Measurements from ENCODE around the gene MSMB. TPM values are rescaled to one million over a fixed set of nuclear protein-coding genes. Genes with fewer than 3 reads are reported as not detected.

Gene MSMB
- polyA plus RNA-seq, 1 donor (not counting 4 experiments of a cell fraction or from before 2014, with no cell fraction given), result not detected

GRCh38 chr10:46055771-46056170, 9.7 kb upstream of the MSMB start:
- no peaks in the 10 kb centered on the region for H3K27me3 ChIP-seq (ENCODE audit: control insufficient read depth, extremely low read depth, insufficient read depth, low read length)
- DNase-seq (ENCODE audit: low read depth, low spot score) (no peak), FAIRE-seq (no peak)
- no peak overlapping the region for H3K27ac ChIP-seq (ENCODE audit: control insufficient read depth, insufficient read depth, low read length)
- dilution Hi-C loops (cut with MboI; ENCODE audit: extremely low pct_ligation_motif_present, low sequenced_read_pairs), result no loop called here
- H4K20me1 ChIP-seq (ENCODE audit: control insufficient read depth, extremely low read depth, insufficient read depth, low read length), result no peaks in the 10 kb centered on the region
- no peak overlapping the region for H3K4me2 ChIP-seq (ENCODE audit: control insufficient read depth, extremely low read depth, insufficient read depth, low read depth, low read length)
- no peak overlapping the region for H3K9ac ChIP-seq (ENCODE audit: control insufficient read depth, extremely low read depth, insufficient read depth, low read length)
- H3K4me1 ChIP-seq (ENCODE audit: control insufficient read depth, extremely low read depth, insufficient read depth, low read length), result no peaks in the 10 kb centered on the region
- no peaks in the 10 kb centered on the region for H3K9me3 ChIP-seq (ENCODE audit: control insufficient read depth, low read depth, low read length)
- TF ChIP-seq EZH2 (IDR thresholded peaks at IDR 0.05; ENCODE audit: low read length), result no peak
- TF ChIP-seq CTCF (optimal IDR thresholded peaks at IDR 0.05 in 1 of 3, IDR thresholded peaks at IDR 0.05 in 1 of 3, conservative IDR thresholded peaks at IDR 0.05 in 1 of 3; ENCODE audit: extremely low read depth in 1 of 3, insufficient read depth in 2 of 3, low read length in 3 of 3), result no peak
- no peaks in the 10 kb centered on the region for H3K36me3 ChIP-seq (ENCODE audit: control insufficient read depth in 2 of 2, extremely low read depth in 1 of 2, insufficient read depth in 2 of 2, low read length in 2 of 2)
- H3K79me2 ChIP-seq (ENCODE audit: control insufficient read depth, insufficient read depth, low read length), result no peaks in the 10 kb centered on the region
- no peaks in the 10 kb centered on the region for H3K9me1 ChIP-seq (ENCODE audit: control insufficient read depth, extremely low read depth, insufficient read depth, low read length)
- H3K4me3 ChIP-seq (ENCODE audit: control insufficient read depth in 2 of 3, extremely low read depth in 1 of 3, insufficient read depth in 2 of 3, low read depth in 1 of 3, low read length in 3 of 3), result no peak overlapping the region
- H2AFZ ChIP-seq (ENCODE audit: control insufficient read depth, low read length), result no peak overlapping the region

GRCh38 chr10:46053534-46054434, 7.7 kb upstream of the MSMB start:
- dilution Hi-C loops (cut with MboI; ENCODE audit: extremely low pct_ligation_motif_present, low sequenced_read_pairs), result no loop called here
- H3K4me1 ChIP-seq (ENCODE audit: control insufficient read depth, extremely low read depth, insufficient read depth, low read length), result no peaks in the 10 kb centered on the region

More at GRCh38 chr10:46053534-46054434, 7.7 kb upstream of the MSMB start:
- Histone ChIP-seq H3K9ac (ENCODE audit: control insufficient read depth, extremely low read depth, insufficient read depth, low read length) (no peak overlapping the region), H3K27me3 (ENCODE audit: control insufficient read depth, extremely low read depth, insufficient read depth, low read length) (no peaks in the 10 kb centered on the region), H3K9me3 (ENCODE audit: control insufficient read depth, low read depth, low read length) (no peaks in the 10 kb centered on the region), H3K4me2 (ENCODE audit: control insufficient read depth, extremely low read depth, insufficient read depth, low read depth, low read length) (no peak overlapping the region), H3K27ac (ENCODE audit: control insufficient read depth, insufficient read depth, low read length) (no peak overlapping the region), H3K36me3 (ENCODE audit: control insufficient read depth in 2 of 2, extremely low read depth in 1 of 2, insufficient read depth in 2 of 2, low read length in 2 of 2) (no peaks in the 10 kb centered on the region), H2AFZ (ENCODE audit: control insufficient read depth, low read length) (no peak overlapping the region), H3K9me1 (ENCODE audit: control insufficient read depth, extremely low read depth, insufficient read depth, low read length) (no peaks in the 10 kb centered on the region), H3K79me2 (ENCODE audit: control insufficient read depth, insufficient read depth, low read length) (no peaks in the 10 kb centered on the region), H4K20me1 (ENCODE audit: control insufficient read depth, extremely low read depth, insufficient read depth, low read length) (no peaks in the 10 kb centered on the region), H3K4me3 (ENCODE audit: control insufficient read depth in 2 of 3, extremely low read depth in 1 of 3, insufficient read depth in 2 of 3, low read depth in 1 of 3, low read length in 3 of 3) (no peak overlapping the region)
- TF ChIP-seq EZH2 (IDR thresholded peaks at IDR 0.05; ENCODE audit: low read length) (no peak), CTCF (optimal IDR thresholded peaks at IDR 0.05 in 1 of 3, IDR thresholded peaks at IDR 0.05 in 1 of 3, conservative IDR thresholded peaks at IDR 0.05 in 1 of 3; ENCODE audit: extremely low read depth in 1 of 3, insufficient read depth in 2 of 3, low read length in 3 of 3) (no peak)
- DNase-seq (ENCODE audit: low read depth, low spot score) (no peak), FAIRE-seq (no peak)
